Jurkat, Clone E6-1 (cell line): ENCODE results near the gene PLXNA2.

ENCODE experiments used
- DNase-seq: peaks from one replicate; pipeline ENCODE4 v3.0.0-alpha.2; 2011; ENCODE audit warnings: low read depth, low spot score
- H3K4me3 ChIP-seq: 2 replicates; pipeline ENCODE4 v1.5.1; 2011; ENCODE audit warnings: mild to moderate bottlenecking, low read length, control low read depth, moderate library complexity

Gene PLXNA2

GRCh38 chr1:208052135-208052534 lies 192.0 kb downstream of the PLXNA2 start:
- no peak overlapping the region for H3K4me3 ChIP-seq
- no peak for DNase-seq

- no peak overlapping the region for H3K4me3 ChIP-seq
- no peak for DNase-seq
Observed at GRCh38 chr1:208051651-208052050, 192.5 kb downstream of the PLXNA2 start.

GRCh38 chr1:208048904-208049303 lies 195.3 kb downstream of the PLXNA2 start:
- DNase-seq, result no peak
- no peak overlapping the region for H3K4me3 ChIP-seq

GRCh38 chr1:208047975-208048374 lies 196.2 kb downstream of the PLXNA2 start:
- H3K4me3 ChIP-seq, result no peak overlapping the region
- DNase-seq, result no peak

GRCh38 chr1:208047476-208047934 lies 196.7 kb downstream of the PLXNA2 start:
- DNase-seq, result no peak
- H3K4me3 ChIP-seq, result no peak overlapping the region

GRCh38 chr1:208045463-208046260 lies 198.5 kb downstream of the PLXNA2 start:
- no peak for DNase-seq
- H3K4me3 ChIP-seq, result no peak overlapping the region

- peak overlapping the region; percentile 16 for H3K4me3 ChIP-seq
- peak; percentile 94 for DNase-seq
Observed at GRCh38 chr1:208044589-208045462, 199.4 kb downstream of the PLXNA2 start.

- H3K4me3 ChIP-seq, result no peak overlapping the region
- no peak for DNase-seq
Observed at GRCh38 chr1:208043691-208044181, 200.4 kb downstream of the PLXNA2 start.

GRCh38 chr1:208042868-208043267 lies 201.3 kb downstream of the PLXNA2 start:
- H3K4me3 ChIP-seq, result no peak overlapping the region
- no peak for DNase-seq

- DNase-seq, result no peak
- no peak overlapping the region for H3K4me3 ChIP-seq
Observed at GRCh38 chr1:208042041-208042615, 202.1 kb downstream of the PLXNA2 start.

GRCh38 chr1:208041505-208041904 lies 202.7 kb downstream of the PLXNA2 start:
- DNase-seq, result no peak
- H3K4me3 ChIP-seq, result no peak overlapping the region

- no peak for DNase-seq
- no peak overlapping the region for H3K4me3 ChIP-seq
Observed at GRCh38 chr1:208040821-208041297, 203.3 kb downstream of the PLXNA2 start.

GRCh38 chr1:208039536-208040332 lies 204.4 kb downstream of the PLXNA2 start:
- no peak for DNase-seq

GRCh38 chr1:208038303-208038702 lies 205.9 kb downstream of the PLXNA2 start:
- no peak for DNase-seq
- H3K4me3 ChIP-seq, result no peak overlapping the region

More at GRCh38 chr1:208039536-208040332, 204.4 kb downstream of the PLXNA2 start:
- no peak overlapping the region for H3K4me3 ChIP-seq

GRCh38 chr1:208036918-208037766 lies 207.0 kb downstream of the PLXNA2 start:
- no peak overlapping the region for H3K4me3 ChIP-seq
- DNase-seq, result no peak

- no peak overlapping the region for H3K4me3 ChIP-seq
- DNase-seq, result no peak
Observed at GRCh38 chr1:208036106-208036808, 207.9 kb downstream of the PLXNA2 start.

- H3K4me3 ChIP-seq, result no peak overlapping the region
- DNase-seq, result no peak
Observed at GRCh38 chr1:208034135-208034534, 210.0 kb downstream of the PLXNA2 start.
